H1 (cell line): Measurements from ENCODE around the gene COL11A1. TPM values are rescaled to one million over a fixed set of nuclear protein-coding genes. Genes with fewer than 3 reads are reported as not detected.
A peak's percentile ranks its signal among the peaks of the same experiment; 100 is the strongest.

Source experiments
- CTCF ChIA-PET: fragments of 300-600 bp; sonication (Branson Sonifier 250); formaldehyde crosslinking; loops from one replicate; lab custom pipeline; 2021; ENCODE audit not compliant: partially characterized antibody; lab: Charles Lee
- POLR2A ChIA-PET: fragments of 300-600 bp; sonication (Branson Sonifier 250); formaldehyde crosslinking; loops from one replicate; lab custom pipeline; 2021; ENCODE audit warnings: inconsistent platforms; ENCODE audit not compliant: partially characterized antibody; lab: Charles Lee
- DNase-seq, 2 experiments: peaks; one replicate each; pipeline versions ENCODE4 v3.0.0 to v3.0.0-alpha.2; 2010 to 2022; ENCODE audit warnings: low spot score in 2 of 2, low read depth in 1 of 2, mixed read lengths in 1 of 2
- FAIRE-seq: peaks from 2 replicates; lab custom pipeline; 2011; peaks lifted over from hg19 to GRCh38; lab: Jason Lieb, UNC
- H2AFZ ChIP-seq: 2 replicates; pipeline ENCODE4 v1.8.1; 2012; ENCODE audit warnings: low read length, inconsistent platforms
- H2AK5ac ChIP-seq: 2 replicates; pipeline ENCODE4 v1.6.1; 2013; ENCODE audit warnings: low read depth, low read length
- H2BK120ac ChIP-seq: replicated peaks from 2 replicates; pipeline ENCODE3; 2013; ENCODE audit warnings: low read depth, low read length, inconsistent platforms
- H2BK12ac ChIP-seq: 2 replicates; pipeline ENCODE4 v1.6.1; 2013; ENCODE audit warnings: low read depth, low read length
- H2BK15ac ChIP-seq: 2 replicates; pipeline ENCODE4 v1.6.1; 2013; ENCODE audit warnings: low read length
- H2BK20ac ChIP-seq: 2 replicates; pipeline ENCODE4 v1.6.1; 2013; ENCODE audit warnings: low read length
- H2BK5ac ChIP-seq: 2 replicates; pipeline ENCODE4 v1.6.1; 2013; ENCODE audit warnings: low read depth, low read length
- H3K14ac ChIP-seq: 2 replicates; pipeline ENCODE4 v1.6.1; 2013; ENCODE audit warnings: inconsistent platforms; ENCODE audit not compliant: insufficient read length
- H3K18ac ChIP-seq: 2 replicates; pipeline ENCODE4 v1.6.1; 2013; ENCODE audit warnings: low read length; ENCODE audit errors: extremely low read depth
- H3K23ac ChIP-seq: 2 replicates; pipeline ENCODE4 v1.6.1; 2013; ENCODE audit warnings: inconsistent platforms; ENCODE audit not compliant: insufficient read length
- H3K23me2 ChIP-seq: 2 replicates; pipeline ENCODE4 v1.6.1; 2013; ENCODE audit warnings: low read depth, low read length
- H3K27ac ChIP-seq: 2 replicates; pipeline ENCODE4 v1.6.1; 2011; ENCODE audit warnings: low read depth, low read length, inconsistent platforms
- H3K27me3 ChIP-seq, 4 experiments: replicated peaks in 1 of 4; 1 replicate in 1 of 4; 2 replicates in 3 of 4; pipeline versions ENCODE4 v1.6.1 to v1.8.1; 2011 to 2013; ENCODE audit warnings: low read length in 3 of 4, mild to moderate bottlenecking in 3 of 4, inconsistent platforms in 2 of 4, mixed read lengths in 2 of 4, moderate library complexity in 1 of 4; ENCODE audit not compliant: control insufficient read depth in 3 of 4, insufficient read depth in 3 of 4; ENCODE audit errors: extremely low read depth in 1 of 4
- H3K36me3 ChIP-seq, 4 experiments: 2 replicates each; pipeline versions ENCODE4 v1.6.1 to v1.8.1; 2011 to 2013; ENCODE audit warnings: mild to moderate bottlenecking in 4 of 4, low read length in 3 of 4, moderate library complexity in 2 of 4, control low read depth in 1 of 4, inconsistent platforms in 1 of 4; ENCODE audit not compliant: insufficient read depth in 4 of 4, control insufficient read depth in 2 of 4
- H3K4ac ChIP-seq: replicated peaks from 2 replicates; pipeline ENCODE3; 2013; ENCODE audit warnings: low read length, low read depth, mixed read lengths, inconsistent platforms; ENCODE audit not compliant: insufficient read length
- H3K4me1 ChIP-seq, 4 experiments: replicated peaks in 1 of 4; 1 replicate in 1 of 4; 2 replicates in 3 of 4; pipeline versions ENCODE4 v1.6.1 to v1.8.1; 2011 to 2013; ENCODE audit warnings: low read length in 3 of 4, inconsistent platforms in 2 of 4, mixed read lengths in 1 of 4; ENCODE audit not compliant: insufficient read depth in 4 of 4, control insufficient read depth in 3 of 4
- H3K4me2 ChIP-seq, 2 experiments: 2 replicates each; pipeline versions ENCODE4 v1.6.1 to v1.8.1; 2011 to 2013; ENCODE audit warnings: low read depth in 2 of 2, low read length in 2 of 2, control low read depth in 1 of 2, inconsistent platforms in 1 of 2, mild to moderate bottlenecking in 1 of 2; ENCODE audit not compliant: insufficient read depth in 1 of 2
- H3K4me3 ChIP-seq, 4 experiments: fragments of 200-600, 300-600 bp in 1 of 4; sonication (generic), shearing (Covaris generic), sonication (Bioruptor Twin) in 1 of 4; 2 replicates each; pipeline versions ENCODE4 v1.5.1 to v1.8.1; 2011 to 2016; ENCODE audit warnings: low read length in 4 of 4, low read depth in 3 of 4, control low read depth in 2 of 4, inconsistent platforms in 2 of 4, mild to moderate bottlenecking in 2 of 4, mixed read lengths in 1 of 4, moderate library complexity in 1 of 4; ENCODE audit not compliant: insufficient read depth in 2 of 4; ENCODE audit errors: extremely low read depth in 1 of 4
- H3K56ac ChIP-seq: replicated peaks from 2 replicates; pipeline ENCODE3; 2013; ENCODE audit warnings: low read depth, mild to moderate bottlenecking, mixed read lengths, low read length, inconsistent platforms; ENCODE audit not compliant: insufficient read length
- H3K79me1 ChIP-seq: 2 replicates; pipeline ENCODE4 v1.6.1; 2013; ENCODE audit warnings: low read depth, low read length, control low read depth
- H3K79me2 ChIP-seq, 2 experiments: 2 replicates each; pipeline versions ENCODE4 v1.6.1 to v1.8.1; 2012 to 2013; ENCODE audit warnings: low read length in 2 of 2, mild to moderate bottlenecking in 2 of 2, inconsistent platforms in 1 of 2; ENCODE audit not compliant: insufficient read depth in 2 of 2, control insufficient read depth in 1 of 2
- H3K9ac ChIP-seq, 4 experiments: replicated peaks in 1 of 4; 1 replicate in 1 of 4; 2 replicates in 3 of 4; pipeline versions ENCODE4 v1.6.1 to v1.8.1; 2011 to 2013; ENCODE audit warnings: low read depth in 3 of 4, low read length in 3 of 4, control low read depth in 2 of 4, mild to moderate bottlenecking in 2 of 4, moderate library complexity in 2 of 4, inconsistent platforms in 1 of 4; ENCODE audit errors: extremely low read depth in 1 of 4
- H3K9me3 ChIP-seq, 2 experiments: 2 replicates each; pipeline versions ENCODE4 v1.6.1 to v1.8.1; 2012 to 2013; ENCODE audit warnings: mild to moderate bottlenecking in 2 of 2, moderate library complexity in 2 of 2, control low read depth in 1 of 2, inconsistent platforms in 1 of 2, low read depth in 1 of 2, low read length in 1 of 2, mixed read lengths in 1 of 2; ENCODE audit not compliant: insufficient read depth in 2 of 2
- H4K20me1 ChIP-seq, 2 experiments: replicated peaks in 1 of 2; 2 replicates each; pipeline versions ENCODE3 to v1.8.1; 2011 to 2013; ENCODE audit warnings: inconsistent platforms in 2 of 2, low read length in 2 of 2, mild to moderate bottlenecking in 1 of 2; ENCODE audit not compliant: insufficient read depth in 2 of 2, control insufficient read depth in 1 of 2
- H4K5ac ChIP-seq: 2 replicates; pipeline ENCODE4 v1.6.1; 2013; ENCODE audit warnings: low read length, low read depth, mixed read lengths, inconsistent platforms; ENCODE audit not compliant: insufficient read length
- H4K8ac ChIP-seq: 2 replicates; pipeline ENCODE4 v1.8.0; 2013; ENCODE audit warnings: mild to moderate bottlenecking, moderate library complexity, low read length, inconsistent platforms; ENCODE audit not compliant: insufficient read depth; ENCODE audit errors: extremely low read depth
- H4K91ac ChIP-seq: replicated peaks from 2 replicates; pipeline ENCODE3; 2013; ENCODE audit warnings: low read length, mixed read lengths, inconsistent platforms; ENCODE audit not compliant: insufficient read length
- NANOG ChIP-seq: IDR thresholded peaks from 2 replicates; pipeline ENCODE4 v1.6.1; 2011; ENCODE audit warnings: low read length, low read depth, mild to moderate bottlenecking, inconsistent platforms; ENCODE audit not compliant: insufficient read depth, poor library complexity, severe bottlenecking
- TEAD4 ChIP-seq: IDR thresholded peaks from 2 replicates; pipeline ENCODE4 v1.6.1; 2012; ENCODE audit warnings: low read depth, low read length, inconsistent platforms, mixed read lengths
- WGBS, 2 experiments: shearing (Covaris generic) in 1 of 2; methylation state at CpG; one replicate each; pipeline versions ENCODE4 v1.1.6 to v1.1.7; 2013 to 2015; ENCODE audit warnings: low lambda C conversion rate in 2 of 2, mixed read lengths in 2 of 2, inconsistent platforms in 1 of 2, low coverage in 1 of 2, missing lambda C conversion rate in 1 of 2; ENCODE audit not compliant: insufficient replicate concordance in 2 of 2, insufficient coverage in 1 of 2, insufficient read length in 1 of 2; ENCODE audit errors: extremely low coverage in 1 of 2, missing lambda C conversion rate in 1 of 2; 5-methylcytosine and 5-hydroxymethylcytosine counted together
- polyA plus RNA-seq, 7 experiments: library from polyadenylated mRNA; depleted of rRNA in 3 of 7; stranded (reverse) in 5 of 7; unstranded in 2 of 7; fragments of >200 nt in 5 of 7; fragments of 200-250 nt in 2 of 7; gene quantifications; 1 replicate in 5 of 7; 2 replicates in 1 of 7; 4 replicates in 1 of 7; pipeline versions ENCODE4 v1.2.1 to v1.2.3, GENCODE V29; 2011 to 2013; ENCODE audit warnings: missing spikeins in 2 of 7, mixed read lengths in 2 of 7
- total RNA-seq: library from RNA; stranded (reverse); fragmentation: NEBNext Ultra II Directional; extraction: Animal tissue kit (Norgen Biotek cat#: 25700); gene quantifications from 2 replicates; pipeline ENCODE4 v1.2.1, GENCODE V29; 2021

COL11A1 gene
- total and polyA plus RNA-seq, 2 of the 8 experiments (the other 6 are each of a cell fraction or from before 2014, with no cell fraction given): 4.0 to 27.9 TPM

- Histone ChIP-seq H4K5ac (no peak overlapping the region), H3K27ac (no peak overlapping the region), H3K23me2 (no peaks in the 10 kb centered on the region), H4K8ac (no peak overlapping the region), H2BK12ac (no peak overlapping the region), H3K4ac (no peak overlapping the region), H2AK5ac (no peak overlapping the region), H3K4me2 (no peak overlapping the region), H3K23ac (no peak overlapping the region), H3K79me1 (no peaks in the 10 kb centered on the region), H2BK15ac (no peak overlapping the region), H3K27me3 (no peaks in the 10 kb centered on the region), H3K14ac (no peak overlapping the region), H3K4me1 (no peaks in the 10 kb centered on the region; a peak in 1 of 7 replicates), H3K36me3 (no peaks in the 10 kb centered on the region), H2BK20ac (no peak overlapping the region), H3K9ac (no peak overlapping the region), H2BK5ac (no peak overlapping the region), H3K9me3 (peaks cover 0 to 9% of the 10 kb centered on the region in 2 experiments; a peak in 2 of 4 replicates), H3K18ac (no peak overlapping the region), H2BK120ac (no peak overlapping the region), H4K91ac (no peak overlapping the region), H3K79me2 (no peaks in the 10 kb centered on the region), H3K4me3 (no peak overlapping the region), H4K20me1 (no peaks in the 10 kb centered on the region), H3K56ac (no peak overlapping the region), H2AFZ (no peak overlapping the region)
- ChIA-PET POLR2A (no interaction called here), CTCF (interaction anchor here (0.6 to 1.1 kb wide), 3 partner anchors 43 to 1086 kb away, joined by 3 to 5 read pairs (median 3); no protein-coding TSS in a partner anchor)
- no peak for DNase-seq
- TF ChIP-seq NANOG: no peak
- TF ChIP-seq TEAD4: peak; percentile 67
- no peak for FAIRE-seq
- 92% methylated on average over 1 of the region's 1 CpG; no CpG with 5 or more reads in 1 of the 2 experiments for WGBS, 2 experiments
Observed at GRCh38 chr1:102872526-102872925, 235.8 kb downstream of the COL11A1 start.
